Fibroblast of villous mesenchyme (primary cell): ENCODE measurements around the gene ZNF740. TPM values are rescaled to one million over a fixed set of nuclear protein-coding genes. Genes with fewer than 3 reads are reported as not detected.

Experiments
- DNase-seq: peaks from one replicate; pipeline ENCODE4 v3.0.0-alpha.2; 2010; ENCODE audit warnings: low read depth
- H3K4me3 ChIP-seq: 2 replicates; pipeline ENCODE4 v1.5.1; 2011; ENCODE audit warnings: low read depth, mild to moderate bottlenecking, low read length
- total RNA-seq: library from RNA; depleted of rRNA; stranded (reverse); fragments of >200 nt; gene quantifications from 2 replicates; pipeline ENCODE4 v1.2.3, GENCODE V29; 2012
- TF ChIP-seq, protein P1 (sequence below): IDR thresholded peaks from 2 replicates; pipeline ENCODE4 v1.5.1; 2012; ENCODE audit warnings: low read depth, mild to moderate bottlenecking, low read length; ENCODE audit not compliant: insufficient read depth

ZNF740 gene
- total RNA-seq, 1 donor: 10.8 TPM

DNA sequence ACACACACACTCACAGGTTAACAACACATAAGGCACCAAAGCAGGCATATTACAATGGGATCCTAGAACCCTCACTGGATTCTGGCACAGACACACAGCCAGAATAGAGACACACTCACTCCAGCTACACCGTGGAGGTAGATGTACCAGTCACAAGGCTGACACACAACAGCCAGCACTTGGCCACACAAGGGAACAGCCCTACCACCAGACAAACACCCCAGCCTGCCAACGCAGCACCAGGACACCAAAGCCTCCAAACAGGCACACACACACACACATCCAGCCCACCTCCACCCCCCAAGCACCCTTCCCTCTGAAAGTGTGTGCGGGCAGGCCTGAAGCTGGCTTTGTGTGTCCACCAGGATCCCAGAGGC lies 37.4 kb downstream of the ZNF740 start:
- peak overlapping the region; percentile 75 for H3K4me3 ChIP-seq
- no peak for DNase-seq
- TF ChIP-seq, protein P1, sequence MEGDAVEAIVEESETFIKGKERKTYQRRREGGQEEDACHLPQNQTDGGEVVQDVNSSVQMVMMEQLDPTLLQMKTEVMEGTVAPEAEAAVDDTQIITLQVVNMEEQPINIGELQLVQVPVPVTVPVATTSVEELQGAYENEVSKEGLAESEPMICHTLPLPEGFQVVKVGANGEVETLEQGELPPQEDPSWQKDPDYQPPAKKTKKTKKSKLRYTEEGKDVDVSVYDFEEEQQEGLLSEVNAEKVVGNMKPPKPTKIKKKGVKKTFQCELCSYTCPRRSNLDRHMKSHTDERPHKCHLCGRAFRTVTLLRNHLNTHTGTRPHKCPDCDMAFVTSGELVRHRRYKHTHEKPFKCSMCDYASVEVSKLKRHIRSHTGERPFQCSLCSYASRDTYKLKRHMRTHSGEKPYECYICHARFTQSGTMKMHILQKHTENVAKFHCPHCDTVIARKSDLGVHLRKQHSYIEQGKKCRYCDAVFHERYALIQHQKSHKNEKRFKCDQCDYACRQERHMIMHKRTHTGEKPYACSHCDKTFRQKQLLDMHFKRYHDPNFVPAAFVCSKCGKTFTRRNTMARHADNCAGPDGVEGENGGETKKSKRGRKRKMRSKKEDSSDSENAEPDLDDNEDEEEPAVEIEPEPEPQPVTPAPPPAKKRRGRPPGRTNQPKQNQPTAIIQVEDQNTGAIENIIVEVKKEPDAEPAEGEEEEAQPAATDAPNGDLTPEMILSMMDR: no peak

DNA sequence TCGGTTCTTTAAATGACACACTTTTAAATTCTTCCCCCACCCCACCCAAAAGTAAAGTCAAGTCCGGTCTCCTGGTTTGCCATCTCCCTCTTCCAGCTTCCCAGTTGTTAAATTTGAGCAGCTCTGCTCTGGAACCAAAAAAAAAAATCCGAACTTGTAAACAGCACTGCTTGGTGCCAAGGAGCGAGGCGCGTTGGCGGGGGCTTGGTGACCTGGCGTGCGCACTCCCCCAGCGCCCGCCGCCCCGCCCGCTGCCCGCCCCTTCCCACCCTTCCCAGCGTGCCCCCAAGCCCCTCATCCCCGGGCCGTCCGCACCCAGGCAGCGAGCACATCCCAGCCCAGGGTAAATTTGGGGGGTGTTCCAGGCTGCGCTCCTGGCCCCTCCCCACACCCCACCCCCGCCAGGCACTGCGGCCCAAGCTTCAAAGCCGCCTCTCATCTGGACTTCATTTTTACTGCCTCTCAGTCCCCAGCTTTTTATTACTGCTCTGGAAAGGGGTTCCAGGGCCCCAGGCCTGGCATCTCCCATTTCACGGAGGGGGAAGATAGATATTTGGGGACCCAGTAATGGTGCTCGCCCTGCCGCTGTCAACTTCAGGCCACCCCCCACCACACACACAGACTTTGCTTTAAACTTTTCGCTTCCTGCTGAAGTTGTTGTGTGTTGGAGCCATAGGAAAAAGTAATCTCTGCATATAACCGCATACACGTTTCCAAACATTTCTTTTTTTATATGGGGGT lies 38.2 kb downstream of the ZNF740 start:
- peak; percentile 30 for DNase-seq
- TF ChIP-seq, protein P1: no peak
- peak overlapping the region; percentile 75 for H3K4me3 ChIP-seq

DNA sequence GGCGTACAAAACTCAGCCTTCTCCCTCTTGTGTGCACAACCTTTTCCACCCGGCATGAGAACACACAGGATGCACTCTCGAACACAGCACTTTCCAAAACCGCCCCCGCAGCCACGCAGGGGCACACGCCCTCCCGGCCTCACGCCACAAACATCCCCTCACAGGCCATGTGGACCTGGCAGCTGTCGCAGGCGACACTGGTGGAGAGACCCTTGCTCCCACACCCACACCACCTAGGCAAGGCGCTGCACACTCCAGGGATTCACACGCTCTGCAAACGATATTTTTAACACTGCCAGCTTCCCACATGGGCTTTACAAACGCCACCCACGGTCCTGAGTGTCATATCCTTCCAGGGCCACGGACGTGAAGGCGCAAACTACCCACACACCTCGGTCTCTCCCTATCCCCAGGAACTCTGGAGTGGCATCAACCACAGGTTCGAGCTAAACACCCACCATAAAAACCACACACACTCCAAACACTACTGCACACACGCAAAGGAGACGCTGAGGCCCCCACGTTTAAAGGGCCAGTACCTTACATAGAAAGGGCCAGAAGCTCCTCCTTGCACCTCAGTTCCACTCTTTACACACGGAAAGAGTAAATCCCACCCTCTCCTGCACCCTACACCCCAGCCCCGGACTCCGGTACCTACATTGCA lies 38.9 kb downstream of the ZNF740 start:
- H3K4me3 ChIP-seq: peak overlapping the region; percentile 75
- peak; percentile 55 for DNase-seq
- TF ChIP-seq, protein P1: no peak

DNA sequence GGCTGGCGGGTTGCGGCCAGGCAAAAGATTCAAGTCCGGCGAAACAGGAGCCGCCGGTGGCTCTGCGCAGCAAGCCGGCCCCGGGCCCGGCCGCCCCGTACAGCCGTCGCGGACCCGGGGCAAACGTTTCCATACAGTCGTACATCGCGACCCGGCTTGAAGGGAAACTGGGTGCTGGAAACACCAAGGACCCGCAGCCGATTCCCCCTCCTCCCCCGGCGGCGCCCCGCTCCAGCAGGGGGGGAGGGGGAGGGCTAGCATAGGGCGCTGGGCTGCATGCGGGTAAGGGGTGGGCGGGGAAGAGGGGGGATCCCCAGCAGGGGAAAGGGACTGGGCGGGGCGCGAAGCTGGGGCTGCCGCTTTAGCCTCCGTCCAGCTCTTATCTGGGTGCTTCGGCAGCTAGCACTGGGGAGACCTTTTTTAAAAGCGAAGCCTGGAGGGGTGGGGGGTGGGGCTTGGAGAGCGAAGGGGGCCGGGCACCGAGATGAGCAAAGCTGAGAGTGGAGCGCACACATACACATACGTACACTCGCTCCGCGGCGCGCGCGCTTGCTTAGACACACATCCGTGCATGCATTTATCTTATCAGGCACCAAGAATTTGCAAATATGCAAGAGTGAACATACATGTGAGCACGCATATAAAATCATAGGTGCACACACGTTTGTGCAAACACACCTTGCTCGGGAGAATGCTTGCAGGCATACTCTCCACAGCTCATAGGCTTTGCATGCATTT lies 39.6 kb downstream of the ZNF740 start:
- H3K4me3 ChIP-seq: peak overlapping the region; percentile 75
- peak; percentile 82 for DNase-seq
- TF ChIP-seq, protein P1: no peak

DNA sequence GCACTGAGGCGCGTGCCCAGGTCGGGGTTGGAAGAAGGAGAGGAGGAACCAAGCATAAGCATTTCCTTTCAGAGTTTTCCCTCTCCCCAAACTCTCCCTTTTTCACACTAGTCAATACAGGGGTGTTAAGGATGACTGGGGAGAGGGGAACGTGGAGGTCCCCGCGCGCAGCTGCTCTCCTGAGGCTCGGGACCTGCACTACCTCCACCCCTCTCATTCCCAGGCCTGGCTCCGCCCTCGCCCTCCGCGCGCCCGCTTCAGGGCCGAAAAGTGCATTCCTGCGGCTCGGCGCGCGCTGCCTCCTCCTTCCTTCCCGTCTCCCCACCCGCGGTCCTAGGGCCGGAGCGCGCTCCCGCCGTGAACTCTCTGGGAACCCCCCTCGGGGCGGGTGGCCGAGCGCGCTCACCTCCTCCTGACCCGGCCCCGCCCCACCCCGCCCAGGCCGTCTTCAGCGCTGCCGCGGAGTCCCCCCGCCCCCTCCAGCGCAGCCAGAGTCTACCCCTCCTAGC lies 40.2 kb downstream of the ZNF740 start:
- peak overlapping the region; percentile 75 for H3K4me3 ChIP-seq
- peak; percentile 95 for DNase-seq
- TF ChIP-seq, protein P1: no peak

DNA sequence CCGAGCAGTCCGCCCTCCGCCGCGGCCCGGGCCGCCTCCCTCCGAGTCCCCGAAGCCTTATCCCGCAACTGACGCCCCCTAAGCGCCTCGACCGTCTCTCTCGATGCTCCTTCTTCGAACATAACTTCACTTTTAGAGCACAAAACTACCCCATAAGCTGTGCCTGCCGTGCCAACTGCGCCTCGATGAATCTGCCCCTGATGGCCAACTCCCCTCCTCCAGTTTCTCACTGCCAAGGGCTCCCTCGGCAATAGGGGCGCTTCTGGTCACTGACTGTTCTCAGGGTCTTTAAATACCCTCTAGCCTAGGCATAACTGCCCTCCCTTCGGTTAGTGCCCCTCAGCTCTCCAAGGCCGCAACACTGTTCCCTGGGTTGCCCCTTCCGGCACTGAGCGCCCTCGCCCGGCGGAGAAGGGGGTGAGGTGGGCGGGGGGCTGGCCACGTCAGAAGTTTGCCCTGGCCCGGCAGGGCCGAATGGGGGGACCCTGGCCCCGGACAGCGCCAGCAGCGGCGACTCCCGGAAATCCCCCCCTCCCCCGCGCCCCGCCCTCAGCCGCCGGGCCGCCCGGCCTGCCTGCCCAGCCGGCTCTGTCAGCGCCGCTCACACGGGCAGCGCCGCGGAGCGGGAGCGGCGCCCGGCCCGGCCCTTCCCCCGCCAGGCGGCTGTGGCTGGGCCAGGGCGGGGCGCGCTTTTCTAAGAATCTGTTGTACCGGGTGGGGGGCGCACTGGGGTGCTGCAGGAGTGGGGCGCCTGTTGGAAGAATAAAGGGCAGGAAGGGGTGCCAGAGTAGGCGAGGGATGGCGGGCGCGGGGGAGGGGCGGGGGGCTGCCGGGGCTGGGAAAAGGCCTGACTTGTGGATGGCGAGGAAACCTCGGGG lies 40.9 kb downstream of the ZNF740 start:
- peak; percentile 76 for DNase-seq
- TF ChIP-seq, protein P1: peak; percentile 26

More for the DNA sequence above, 40.9 kb downstream of the ZNF740 start:
- peak overlapping the region; percentile 58 for H3K4me3 ChIP-seq
